Neuron (in vitro differentiated cells): ENCODE measurements around the gene KRR1.
"Not testable (repeated sequence)": the region's sequence is repeated elsewhere in the genome, so short reads cannot be mapped to it uniquely, and the experiment has no call there.

Source experiments
- H2AFZ ChIP-seq: one replicate; pipeline ENCODE4 v1.6.1; 2013; ENCODE audit warnings: low read depth, mild to moderate bottlenecking, inconsistent platforms, low read length, moderate library complexity
- H3K27me3 ChIP-seq: one replicate; pipeline ENCODE4 v1.6.1; 2013; ENCODE audit warnings: low read length; ENCODE audit not compliant: insufficient read depth
- H3K36me3 ChIP-seq: one replicate; pipeline ENCODE4 v1.6.1; 2013; ENCODE audit warnings: low read length; ENCODE audit not compliant: insufficient read depth
- H3K4me1 ChIP-seq: one replicate; pipeline ENCODE4 v1.6.1; 2013; ENCODE audit warnings: low read length; ENCODE audit not compliant: insufficient read depth
- H3K4me3 ChIP-seq: 2 replicates; pipeline ENCODE4 v1.5.1; 2013; ENCODE audit warnings: mild to moderate bottlenecking, low read length, moderate library complexity
- H3K9me3 ChIP-seq: one replicate; pipeline ENCODE4 v1.6.1; 2013; ENCODE audit warnings: low read length

KRR1 gene

GRCh38 chr12:75507086-75507485 lies 4.3 kb downstream of the KRR1 start:
- H3K4me3 ChIP-seq = no peak overlapping the region
- no peaks in the 10 kb centered on the region for H3K9me3 ChIP-seq
- no peaks in the 10 kb centered on the region for H3K27me3 ChIP-seq
- no peak overlapping the region for H2AFZ ChIP-seq
- peaks cover 19% of the 10 kb centered on the region for H3K4me1 ChIP-seq
- H3K36me3 ChIP-seq = peaks cover 44% of the 10 kb centered on the region

- H3K4me3 ChIP-seq = no peak overlapping the region
- no peaks in the 10 kb centered on the region for H3K27me3 ChIP-seq
- H3K36me3 ChIP-seq = peaks cover 49% of the 10 kb centered on the region
- no peaks in the 10 kb centered on the region for H3K9me3 ChIP-seq
- peaks cover 27% of the 10 kb centered on the region for H3K4me1 ChIP-seq
- H2AFZ ChIP-seq = no peak overlapping the region
These were observed 5.6 kb downstream of the KRR1 start for GRCh38 chr12:75505706-75506312.

- no peaks in the 10 kb centered on the region for H3K27me3 ChIP-seq
- peaks cover 63% of the 10 kb centered on the region for H3K36me3 ChIP-seq
These were observed 7.5 kb downstream of the KRR1 start for GRCh38 chr12:75503866-75504265.

GRCh38 chr12:75503459-75503858 lies 8.0 kb downstream of the KRR1 start:
- H2AFZ ChIP-seq = no peak overlapping the region

More at GRCh38 chr12:75503866-75504265, 7.5 kb downstream of the KRR1 start:
- Histone ChIP-seq H3K4me3 (no peak overlapping the region), H3K9me3 (no peaks in the 10 kb centered on the region), H3K4me1 (peaks cover 18% of the 10 kb centered on the region), H2AFZ (no peak overlapping the region)

GRCh38 chr12:75491169-75491568 lies 20.2 kb downstream of the KRR1 start:
- no peaks in the 10 kb centered on the region for H3K4me1 ChIP-seq
- no peak overlapping the region for H3K4me3 ChIP-seq
- no peaks in the 10 kb centered on the region for H3K27me3 ChIP-seq
- no peaks in the 10 kb centered on the region for H3K9me3 ChIP-seq
- no peak overlapping the region for H2AFZ ChIP-seq
- peaks cover 15% of the 10 kb centered on the region for H3K36me3 ChIP-seq

More at GRCh38 chr12:75503459-75503858, 8.0 kb downstream of the KRR1 start:
- Histone ChIP-seq H3K4me3 (no peak overlapping the region), H3K27me3 (no peaks in the 10 kb centered on the region), H3K36me3 (peaks cover 67% of the 10 kb centered on the region), H3K9me3 (no peaks in the 10 kb centered on the region), H3K4me1 (peaks cover 18% of the 10 kb centered on the region)

GRCh38 chr12:75489613-75490210 lies 21.7 kb downstream of the KRR1 start:
- H3K27me3 ChIP-seq = no peaks in the 10 kb centered on the region
- H2AFZ ChIP-seq = no peak overlapping the region
- no peak overlapping the region for H3K4me3 ChIP-seq
- peaks cover 5% of the 10 kb centered on the region for H3K36me3 ChIP-seq
- H3K9me3 ChIP-seq = no peaks in the 10 kb centered on the region
- no peaks in the 10 kb centered on the region for H3K4me1 ChIP-seq

- Histone ChIP-seq H3K4me1 (no peaks in the 10 kb centered on the region), H3K27me3 (no peaks in the 10 kb centered on the region), H3K9me3 (no peaks in the 10 kb centered on the region), H3K4me3 (no peak overlapping the region), H2AFZ (no peak overlapping the region), H3K36me3 (peaks cover under 1% of the 10 kb centered on the region)
These were observed 22.2 kb downstream of the KRR1 start for GRCh38 chr12:75489187-75489586.

- H3K9me3 ChIP-seq = no peaks in the 10 kb centered on the region
- H3K36me3 ChIP-seq = no peaks in the 10 kb centered on the region
- H3K4me3 ChIP-seq = no peak overlapping the region
- no peak overlapping the region for H2AFZ ChIP-seq
- H3K27me3 ChIP-seq = no peaks in the 10 kb centered on the region
- no peaks in the 10 kb centered on the region for H3K4me1 ChIP-seq
These were observed 22.9 kb downstream of the KRR1 start for GRCh38 chr12:75488553-75488952.

- no peaks in the 10 kb centered on the region for H3K36me3 ChIP-seq
- no peak overlapping the region for H3K4me3 ChIP-seq
- no peak overlapping the region for H2AFZ ChIP-seq
- no peaks in the 10 kb centered on the region for H3K27me3 ChIP-seq
- no peaks in the 10 kb centered on the region for H3K9me3 ChIP-seq
- no peaks in the 10 kb centered on the region for H3K4me1 ChIP-seq
These were observed 24.1 kb downstream of the KRR1 start for GRCh38 chr12:75487308-75487707.

GRCh38 chr12:75484450-75484849 lies 27.0 kb downstream of the KRR1 start:
- H3K36me3 ChIP-seq, H3K4me3 ChIP-seq, H3K9me3 ChIP-seq, H2AFZ ChIP-seq, H3K27me3 ChIP-seq: not testable (repeated sequence)
- peaks cover 17% of the 10 kb centered on the region for H3K4me1 ChIP-seq

GRCh38 chr12:75483431-75483830 lies 28.0 kb downstream of the KRR1 start:
- Histone ChIP-seq H2AFZ (no peak overlapping the region), H3K9me3 (no peaks in the 10 kb centered on the region), H3K36me3 (no peaks in the 10 kb centered on the region), H3K4me3 (no peak overlapping the region), H3K27me3 (no peaks in the 10 kb centered on the region), H3K4me1 (peaks cover 17% of the 10 kb centered on the region)

- H3K9me3 ChIP-seq = no peaks in the 10 kb centered on the region
- no peak overlapping the region for H2AFZ ChIP-seq
- no peaks in the 10 kb centered on the region for H3K27me3 ChIP-seq
- H3K4me3 ChIP-seq = no peak overlapping the region
- H3K36me3 ChIP-seq = no peaks in the 10 kb centered on the region
- peaks cover 17% of the 10 kb centered on the region for H3K4me1 ChIP-seq
These were observed 28.8 kb downstream of the KRR1 start for GRCh38 chr12:75482646-75483045.

GRCh38 chr12:75481774-75482173 lies 29.6 kb downstream of the KRR1 start:
- Histone ChIP-seq H3K27me3 (no peaks in the 10 kb centered on the region), H3K9me3 (no peaks in the 10 kb centered on the region), H3K4me3 (no peak overlapping the region), H2AFZ (no peak overlapping the region), H3K4me1 (peaks cover 17% of the 10 kb centered on the region), H3K36me3 (no peaks in the 10 kb centered on the region)
